Gastrocnemius medialis (tissue), 4 donors: ENCODE measurements around the gene TXNRD3.

Experiments used
- CTCF ChIP-seq, 5 experiments: fragments of 450-650 bp in 3 of 5; fragments of 200-600 bp in 2 of 5; sonication (generic) in 2 of 5; IDR thresholded peaks in 4 of 5; conservative IDR thresholded peaks in 1 of 5; 1 replicate in 4 of 5; 2 replicates in 1 of 5; pipeline ENCODE4 v1.5.1; 2016 to 2019; ENCODE audit warnings: antibody characterized with exemption in 5 of 5, mild to moderate bottlenecking in 3 of 5, moderate library complexity in 3 of 5
- POLR2A ChIP-seq, 2 donors: fragments of 450-650 bp; IDR thresholded peaks; one replicate each; pipeline ENCODE4 v1.6.1; 2017; ENCODE audit warnings: antibody characterized with exemption in 2 of 2, mild to moderate bottlenecking in 2 of 2, moderate library complexity in 2 of 2

- peak in 1 of 5 experiments; percentile 13 for TF ChIP-seq CTCF (IDR thresholded peaks at IDR 0.05 in 4 of 5, conservative IDR thresholded peaks at IDR 0.05 in 1 of 5)
- TF ChIP-seq POLR2A (IDR thresholded peaks at IDR 0.05): peak; percentile 81 to 86
Observed at GRCh38 chr3:126654571-126655383, at the start of gene TXNRD3.
